MCF 10A (cell line): ENCODE measurements around the gene CLEC16A. TPM values are rescaled to one million over a fixed set of nuclear protein-coding genes. Genes with fewer than 3 reads are reported as not detected.

ENCODE experiments used
- BruUV-seq: library from RNA; stranded (reverse); fragments of 400-500 nt; replicated peaks from 2 replicates; lab custom pipeline; 2021; lab: Mats Ljungman, UMichigan
- CTCF ChIA-PET: fragments of 300-600 bp; sonication (Branson Sonifier 250); formaldehyde crosslinking; extraction: SDS; loops from one replicate; lab custom pipeline; 2021; ENCODE audit warnings: antibody characterized with exemption, inconsistent platforms; lab: Yijun Ruan, JAX
- POLR2A ChIA-PET: fragments of 300-600, 350-650 bp; sonication (Branson Sonifier 250); formaldehyde crosslinking; extraction: SDS; loops from one replicate; lab custom pipeline; 2020; ENCODE audit warnings: antibody characterized with exemption, inconsistent platforms; lab: Yijun Ruan, JAX
- DNase-seq: peaks from one replicate; pipeline ENCODE4 v3.0.0-alpha.2; 2018; ENCODE audit not compliant: unreplicated experiment
- H3K27ac Mint-ChIP-seq: one replicate; pipeline ENCODE4 v1.8.0; 2022; ENCODE audit warnings: mild to moderate bottlenecking, low read depth, mixed read lengths; ENCODE audit not compliant: unreplicated experiment
- H3K27me3 Mint-ChIP-seq: one replicate; pipeline ENCODE4 v1.8.0; 2022; ENCODE audit warnings: mixed read lengths; ENCODE audit not compliant: insufficient read depth, unreplicated experiment
- H3K36me3 Mint-ChIP-seq: one replicate; pipeline ENCODE4 v1.8.0; 2022; ENCODE audit warnings: mild to moderate bottlenecking, moderate library complexity, mixed read lengths; ENCODE audit not compliant: insufficient read depth, unreplicated experiment
- H3K4me1 Mint-ChIP-seq: one replicate; pipeline ENCODE4 v1.8.0; 2022; ENCODE audit warnings: mixed read lengths; ENCODE audit not compliant: insufficient read depth, unreplicated experiment
- H3K4me3 Mint-ChIP-seq: one replicate; pipeline ENCODE4 v1.8.0; 2022; ENCODE audit warnings: mild to moderate bottlenecking, moderate library complexity, mixed read lengths; ENCODE audit not compliant: unreplicated experiment
- H3K9me3 Mint-ChIP-seq: one replicate; pipeline ENCODE4 v1.8.0; 2022; ENCODE audit warnings: mixed read lengths; ENCODE audit not compliant: unreplicated experiment
- CTCF ChIP-seq: fragments of 200-600 bp; IDR thresholded peaks from one replicate; pipeline ENCODE4 v1.8.0; 2022; ENCODE audit warnings: antibody characterized with exemption, mild to moderate bottlenecking; ENCODE audit not compliant: unreplicated experiment
- intact Hi-C: fragments of 100-400 bp; cut with micrococcal nuclease; formaldehyde crosslinking; loops from 2 replicates; pipeline ENCODE4 v1.14.1; 2022
- total RNA-seq: library from RNA; stranded (reverse); gene quantifications from 2 replicates; pipeline ENCODE4 v1.2.3, GENCODE V29; 2022

CLEC16A gene
- total RNA-seq, 1 experiment from 2014 or later, result 32.4 TPM

GRCh38 chr16:11036040-11036439 lies 91.7 kb downstream of the CLEC16A start:
- H3K36me3 Mint-ChIP-seq, result peaks cover 41% of the 10 kb centered on the region
- no TSS peak for BruUV-seq
- intact Hi-C loops, result no loop called here
- DNase-seq, result no peak
- no peaks in the 10 kb centered on the region for H3K27me3 Mint-ChIP-seq
- no peak for TF ChIP-seq CTCF
- H3K4me3 Mint-ChIP-seq, result no peak overlapping the region
- H3K9me3 Mint-ChIP-seq, result no peaks in the 10 kb centered on the region
- peak overlapping the region; percentile 75 for H3K27ac Mint-ChIP-seq
- POLR2A ChIA-PET, result interaction anchor here (0.8 to 1.2 kb wide), 2 partner anchors 14 kb away, joined by 3 read pairs; no protein-coding TSS in a partner anchor
- CTCF ChIA-PET, result interaction anchor here (0.5 to 1.5 kb wide), 6 partner anchors 11 to 219 kb away, joined by 3 to 7 read pairs (median 4); no protein-coding TSS in a partner anchor
- peaks cover 50% of the 10 kb centered on the region for H3K4me1 Mint-ChIP-seq

GRCh38 chr16:11036868-11037410 lies 92.6 kb downstream of the CLEC16A start:
- POLR2A ChIA-PET, result interaction anchor here (0.8 kb wide), 1 partner anchor 13 kb away, joined by 3 read pairs; no protein-coding TSS in a partner anchor
- TF ChIP-seq CTCF, result no peak
- Mint-ChIP-seq H3K4me3 (no peak overlapping the region), H3K27ac (no peak overlapping the region), H3K9me3 (no peaks in the 10 kb centered on the region), H3K27me3 (no peaks in the 10 kb centered on the region), H3K36me3 (peaks cover 44% of the 10 kb centered on the region), H3K4me1 (peaks cover 50% of the 10 kb centered on the region)
- CTCF ChIA-PET, result interaction anchor here (0.6 to 0.9 kb wide), 2 partner anchors 22 to 42 kb away, joined by 3 to 7 read pairs; no protein-coding TSS in a partner anchor
- BruUV-seq, result no TSS peak
- intact Hi-C loops, result no loop called here
- no peak for DNase-seq

- intact Hi-C loops, result no loop called here
- peaks cover 37% of the 10 kb centered on the region for H3K4me1 Mint-ChIP-seq
- peaks cover 46% of the 10 kb centered on the region for H3K36me3 Mint-ChIP-seq
- no peak for TF ChIP-seq CTCF
- ChIA-PET CTCF (interaction anchor here (1.5 to 2.8 kb wide), 2 partner anchors 74 to 217 kb away, joined by 6 to 8 read pairs; partner anchors contain the start of gene SOCS1), POLR2A (interaction anchor here (0.9 to 1.4 kb wide), 3 partner anchors 22 to 99 kb away, joined by 5 to 6 read pairs (median 5); no protein-coding TSS in a partner anchor)
- DNase-seq, result no peak
- H3K27me3 Mint-ChIP-seq, result no peaks in the 10 kb centered on the region
- no peaks in the 10 kb centered on the region for H3K9me3 Mint-ChIP-seq
- no TSS peak for BruUV-seq
- H3K4me3 Mint-ChIP-seq, result no peak overlapping the region
- H3K27ac Mint-ChIP-seq, result peak overlapping the region; percentile 59
Observed at GRCh38 chr16:11038305-11038704, 93.9 kb downstream of the CLEC16A start.

GRCh38 chr16:11038777-11039176 lies 94.4 kb downstream of the CLEC16A start:
- H3K36me3 Mint-ChIP-seq, result peaks cover 50% of the 10 kb centered on the region
- no TSS peak for BruUV-seq
- CTCF ChIA-PET, result interaction anchor here (0.7 to 2.8 kb wide), 3 partner anchors 43 to 217 kb away, joined by 3 to 8 read pairs (median 6); partner anchors contain the start of gene SOCS1
- POLR2A ChIA-PET, result interaction anchor here (0.9 to 1.4 kb wide), 3 partner anchors 22 to 98 kb away, joined by 5 to 6 read pairs (median 5); no protein-coding TSS in a partner anchor
- H3K27me3 Mint-ChIP-seq, result no peaks in the 10 kb centered on the region
- H3K27ac Mint-ChIP-seq, result peak overlapping the region; percentile 59
- peak; percentile 57 for DNase-seq
- intact Hi-C loops, result no loop called here
- H3K4me1 Mint-ChIP-seq, result peaks cover 33% of the 10 kb centered on the region
- no peak overlapping the region for H3K4me3 Mint-ChIP-seq
- no peak for TF ChIP-seq CTCF
- H3K9me3 Mint-ChIP-seq, result no peaks in the 10 kb centered on the region
